NCI-H2171 (cell line): ENCODE data around the gene ZFYVE27.

Source experiments
- DNase-seq: peaks from one replicate; lab custom pipeline; 2025; lab: John Stamatoyannopoulos, UW

ZFYVE27 gene

GRCh38 chr10:97747573-97747972 is 10.6 kb downstream of the ZFYVE27 start:
- no peak for DNase-seq

DNA sequence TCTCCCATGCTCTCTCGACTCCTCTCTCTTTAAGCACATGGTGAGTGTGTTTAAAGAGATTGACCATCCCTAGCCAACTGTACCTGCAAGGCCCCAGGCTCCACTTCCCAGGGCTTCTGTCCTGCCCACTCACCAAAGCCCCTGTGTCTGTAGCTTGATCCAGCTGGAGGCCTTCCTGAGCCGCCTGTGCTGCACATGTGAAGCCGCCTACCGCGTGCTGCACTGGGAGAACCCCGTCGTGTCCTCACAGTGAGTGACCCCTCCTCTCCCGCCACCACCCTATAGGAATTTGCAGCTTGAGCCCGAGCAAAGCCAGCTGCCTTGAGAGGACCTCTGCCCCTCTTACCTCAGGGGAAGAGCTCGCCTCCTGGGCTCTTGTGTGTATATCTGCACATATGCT is 11.2 kb downstream of the ZFYVE27 start:
- no peak for DNase-seq

DNA sequence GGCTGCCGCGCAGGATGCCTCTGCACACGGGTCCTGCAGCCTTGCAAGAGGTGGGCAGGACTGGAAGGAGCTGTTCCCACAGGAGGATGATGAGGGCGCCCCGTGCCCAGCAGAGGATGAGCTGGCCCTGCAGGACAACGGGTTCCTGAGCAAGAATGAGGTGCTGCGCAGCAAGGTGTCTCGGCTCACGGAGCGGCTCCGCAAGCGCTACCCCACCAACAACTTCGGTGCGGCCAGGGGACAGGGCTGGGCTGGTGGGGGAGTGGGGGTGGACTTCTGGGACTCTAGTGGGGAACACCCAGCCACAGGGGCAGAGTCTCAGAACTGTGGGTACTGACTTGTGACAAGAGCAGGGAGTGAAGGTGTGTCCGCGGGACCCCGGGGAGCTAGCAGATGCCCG is 16.0 kb downstream of the ZFYVE27 start:
- no peak for DNase-seq

- DNase-seq, result no peak
Measured at GRCh38 chr10:97754726-97755125, 17.8 kb downstream of the ZFYVE27 start.

GRCh38 chr10:97755718-97756117 is 18.8 kb downstream of the ZFYVE27 start:
- no peak for DNase-seq

- no peak for DNase-seq
Measured at GRCh38 chr10:97757471-97757870, 20.5 kb downstream of the ZFYVE27 start.

- peak; percentile 0 for DNase-seq
Measured at GRCh38 chr10:97759158-97759887, 22.4 kb downstream of the ZFYVE27 start.

DNA sequence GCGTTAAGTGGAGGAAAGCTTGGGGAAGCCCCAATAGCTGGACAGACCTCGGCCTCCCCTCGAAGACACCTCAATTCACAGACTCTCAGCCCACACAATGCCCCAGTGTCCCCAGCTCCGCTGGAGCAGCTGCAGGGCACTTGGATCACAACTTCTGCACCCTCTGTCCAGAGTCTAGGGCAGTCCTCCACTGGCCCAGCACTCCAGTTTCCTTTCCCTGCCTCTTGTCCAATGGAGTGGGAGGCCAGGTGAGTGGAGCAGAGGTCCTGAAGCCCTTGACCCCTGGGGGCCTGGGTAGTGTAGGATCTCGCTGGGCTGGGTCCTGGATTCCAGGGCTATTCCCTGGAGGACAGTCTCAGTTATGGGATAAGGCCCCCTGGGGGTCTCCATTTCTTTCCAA is 23.0 kb downstream of the ZFYVE27 start:
- DNase-seq, result no peak

DNA sequence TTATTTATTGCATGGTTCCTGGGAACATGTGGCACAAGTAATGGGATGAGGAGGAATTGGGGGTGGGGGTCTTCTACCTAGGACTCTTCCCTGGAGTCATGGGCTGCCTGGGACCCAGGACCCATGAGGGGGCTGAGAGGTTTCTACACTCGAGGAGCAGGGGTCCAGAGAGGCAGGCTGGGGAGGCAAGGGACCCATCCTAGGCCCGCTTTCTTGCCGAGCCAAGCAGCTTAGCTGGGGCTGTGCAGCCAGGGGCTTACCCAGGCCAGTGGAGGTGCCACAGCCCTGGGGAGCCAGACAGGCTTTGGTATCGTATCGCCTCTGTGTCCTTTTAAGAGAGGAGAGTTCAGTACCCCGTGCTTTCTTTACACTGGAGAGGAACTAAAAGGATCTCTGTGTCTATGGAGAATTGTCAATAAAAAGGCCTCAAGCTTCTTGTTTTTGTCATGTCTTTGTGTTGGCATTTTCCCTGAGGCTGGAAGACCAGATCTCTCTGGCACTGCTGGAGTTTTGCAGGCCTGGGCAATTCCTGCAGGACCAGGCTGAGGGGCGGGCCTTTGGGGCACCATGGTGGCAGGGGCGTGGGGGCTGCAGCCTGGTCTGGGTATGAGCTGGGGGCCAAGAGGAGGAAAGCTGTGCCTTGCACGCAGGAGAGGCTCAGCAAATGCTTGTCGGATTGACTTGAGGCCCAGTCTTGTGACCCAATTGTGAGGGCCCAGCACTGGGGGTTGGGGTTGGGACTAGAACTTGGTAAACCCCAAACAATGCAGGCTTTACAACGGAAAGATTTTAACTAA is 23.7 kb downstream of the ZFYVE27 start:
- no peak for DNase-seq

GRCh38 chr10:97761331-97761865 is 24.5 kb downstream of the ZFYVE27 start:
- DNase-seq, result no peak

- no peak for DNase-seq
Measured at GRCh38 chr10:97762056-97762455, 25.1 kb downstream of the ZFYVE27 start.

- no peak for DNase-seq
Measured at GRCh38 chr10:97762816-97763215, 25.9 kb downstream of the ZFYVE27 start.

DNA sequence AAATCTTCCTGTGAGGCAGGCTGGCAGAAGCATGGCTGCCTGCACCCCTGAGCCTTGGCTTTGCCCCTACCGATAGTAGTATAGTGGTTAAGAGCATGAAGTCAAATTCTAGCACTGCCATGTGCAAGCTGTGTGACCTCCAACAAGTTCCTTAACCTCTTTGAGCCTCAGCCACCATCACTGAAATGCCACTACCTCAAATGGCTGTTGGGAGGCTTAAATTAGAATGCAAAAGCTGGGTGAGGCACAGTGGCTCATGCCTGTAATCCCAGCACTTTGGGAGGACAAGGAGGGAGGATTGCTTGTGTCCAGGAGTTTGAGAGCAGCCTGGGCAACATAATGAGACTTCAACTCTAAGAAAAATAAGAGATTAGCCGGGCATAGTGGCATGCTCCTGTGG is 26.5 kb downstream of the ZFYVE27 start:
- no peak for DNase-seq

- no peak for DNase-seq
Measured at GRCh38 chr10:97763947-97764346, 27.0 kb downstream of the ZFYVE27 start.

DNA sequence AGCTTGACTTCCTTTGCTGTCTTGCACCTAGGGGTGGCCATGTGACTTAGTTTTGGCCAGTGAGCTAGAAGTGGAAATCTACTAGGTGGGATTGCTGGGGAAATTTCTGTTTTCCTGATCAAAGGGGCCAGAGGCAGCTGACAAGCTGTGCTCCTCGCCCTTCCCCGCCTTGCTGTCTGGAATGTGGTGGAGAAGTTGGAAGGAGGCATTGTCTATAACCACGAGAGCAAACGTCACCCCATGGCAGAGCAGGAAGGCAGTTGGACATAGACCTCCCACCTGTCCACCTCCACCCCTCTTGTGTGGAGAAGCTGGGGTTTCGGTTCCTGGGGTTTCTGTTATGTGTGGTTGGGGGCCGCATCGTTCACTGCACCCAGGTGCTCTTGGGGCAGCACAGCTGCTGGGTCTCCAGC is 27.6 kb downstream of the ZFYVE27 start:
- DNase-seq, result no peak

DNA sequence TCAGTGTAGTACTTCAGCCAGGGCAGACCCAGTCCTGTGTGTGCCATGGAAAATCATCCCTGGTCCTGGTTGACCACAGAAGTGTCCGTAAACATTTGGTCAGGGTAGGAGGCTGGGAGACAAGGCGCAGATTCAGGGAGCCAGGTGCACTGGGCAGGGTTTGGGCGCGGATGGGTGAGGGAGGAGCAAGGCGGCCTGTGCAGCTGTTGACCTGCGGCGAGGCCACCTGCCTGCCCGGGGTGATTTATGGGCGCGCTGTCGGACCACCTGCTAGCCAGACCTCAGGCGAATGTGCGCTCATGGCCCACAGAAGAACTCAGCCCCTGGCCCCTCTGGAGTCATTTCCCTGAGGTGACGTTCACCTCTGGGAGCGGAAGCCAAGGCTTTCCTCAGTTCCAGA is 28.3 kb downstream of the ZFYVE27 start:
- no peak for DNase-seq

DNA sequence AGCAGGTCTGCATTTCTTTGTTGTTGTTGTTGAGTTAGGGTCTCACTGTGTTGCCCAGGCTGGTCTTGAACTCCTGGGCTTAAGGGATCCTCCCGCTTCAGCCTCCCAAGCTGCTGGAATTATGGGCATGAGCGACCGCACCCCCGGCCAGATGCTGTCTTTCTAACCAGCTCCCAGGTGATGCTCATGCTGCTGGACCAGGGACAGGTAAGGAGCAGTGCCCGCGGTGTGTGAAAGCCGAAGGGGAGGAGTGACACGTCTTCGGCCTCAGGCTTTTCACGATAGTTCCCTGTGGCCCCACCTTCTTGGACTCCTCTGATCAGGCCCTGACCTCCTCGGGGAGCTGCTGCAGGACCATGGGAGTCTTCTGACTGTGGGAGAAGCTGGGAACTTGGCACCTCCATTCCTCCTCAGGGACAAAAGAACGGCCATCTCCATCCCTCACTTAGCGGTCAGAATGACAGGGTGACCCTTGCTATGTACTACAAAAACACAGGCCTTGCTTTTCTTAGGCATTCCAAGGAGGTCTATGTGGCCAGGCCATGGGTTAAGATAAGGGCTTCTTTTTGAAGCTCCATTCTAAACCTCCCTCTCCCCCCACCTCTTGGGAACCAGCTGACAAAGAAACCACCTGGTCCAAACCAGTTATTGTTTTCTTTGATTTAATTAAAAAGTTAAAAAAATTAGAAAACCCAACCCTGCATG is 29.3 kb downstream of the ZFYVE27 start:
- DNase-seq, result no peak

GRCh38 chr10:97766996-97767924 is 30.3 kb downstream of the ZFYVE27 start:
- DNase-seq, result no peak

DNA sequence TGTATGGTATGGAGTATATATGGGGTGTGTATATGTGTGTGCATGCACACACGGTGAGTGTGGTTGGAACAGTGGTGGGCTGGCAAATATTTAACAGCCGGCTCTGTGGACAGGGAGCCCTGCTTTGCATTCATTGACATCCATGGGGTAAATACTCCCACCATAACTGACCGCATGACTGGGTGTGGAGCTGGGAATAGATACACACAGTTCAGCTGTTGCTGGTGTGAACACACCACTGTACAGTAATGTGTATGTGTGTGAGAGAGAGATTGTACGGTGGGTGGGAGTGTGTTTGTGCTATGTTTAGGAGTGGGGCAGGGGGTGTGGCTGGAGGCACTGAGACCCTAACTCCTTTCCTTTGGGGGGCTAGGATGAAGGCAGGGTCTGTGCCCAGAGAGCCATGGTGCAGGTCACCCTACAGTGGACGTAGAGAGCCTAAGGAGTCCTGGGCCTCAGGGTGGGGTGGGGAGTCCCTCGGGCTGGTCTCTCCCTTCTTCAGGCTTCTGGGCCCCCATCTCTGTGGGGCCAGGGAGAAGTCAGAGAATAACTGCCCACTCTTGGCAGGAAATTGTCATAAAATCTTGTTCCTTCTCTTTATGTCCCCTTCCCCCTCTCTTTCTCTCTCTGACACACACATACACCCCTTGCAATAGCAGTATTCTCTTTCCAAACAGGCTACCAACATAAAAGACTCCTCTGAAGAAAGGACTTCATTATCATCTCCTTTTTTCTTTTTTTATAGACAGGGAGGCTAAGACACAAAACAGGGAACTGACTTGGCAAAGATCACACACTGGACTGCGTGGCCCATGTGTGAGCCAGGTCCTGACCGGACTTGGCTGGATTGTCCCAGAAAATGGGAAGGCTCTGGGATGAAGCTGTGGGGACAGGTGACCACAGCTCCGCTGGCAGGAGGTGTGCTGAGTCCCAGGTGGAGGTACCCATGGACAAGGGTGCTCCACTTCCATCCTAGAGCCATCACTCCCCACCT is 31.7 kb downstream of the ZFYVE27 start:
- no peak for DNase-seq

- DNase-seq, result no peak
Measured at GRCh38 chr10:97770255-97770654, 33.3 kb downstream of the ZFYVE27 start.
